Activated CD4-positive, alpha-beta T cell treated with anti-CD3 and anti-CD28 coated beads for 24 hours (primary cell): Measurements from ENCODE around the gene RCSD1.

Source experiments
- DNase-seq, 2 donors: peaks; one replicate each; pipeline ENCODE4 v3.0.0-alpha.2; 2020; ENCODE audit warnings: low read depth in 2 of 2

RCSD1 gene

DNA sequence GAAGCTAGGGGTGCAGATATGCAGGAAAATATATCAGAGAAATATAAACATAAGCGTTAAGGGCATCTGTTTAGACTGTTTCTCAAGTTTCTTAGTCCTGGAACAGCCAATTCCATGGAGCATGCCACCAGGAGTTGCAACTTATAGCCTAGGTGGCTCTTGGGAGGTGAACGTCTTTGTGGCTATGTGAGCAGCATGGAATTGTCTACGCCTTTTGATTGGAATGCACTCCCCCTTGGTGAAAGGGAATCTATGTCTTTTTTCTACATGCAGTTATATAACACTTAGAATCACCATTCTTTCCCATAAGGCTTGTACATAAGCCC is 12.4 kb downstream of the RCSD1 start:
- DNase-seq = no peak

DNA sequence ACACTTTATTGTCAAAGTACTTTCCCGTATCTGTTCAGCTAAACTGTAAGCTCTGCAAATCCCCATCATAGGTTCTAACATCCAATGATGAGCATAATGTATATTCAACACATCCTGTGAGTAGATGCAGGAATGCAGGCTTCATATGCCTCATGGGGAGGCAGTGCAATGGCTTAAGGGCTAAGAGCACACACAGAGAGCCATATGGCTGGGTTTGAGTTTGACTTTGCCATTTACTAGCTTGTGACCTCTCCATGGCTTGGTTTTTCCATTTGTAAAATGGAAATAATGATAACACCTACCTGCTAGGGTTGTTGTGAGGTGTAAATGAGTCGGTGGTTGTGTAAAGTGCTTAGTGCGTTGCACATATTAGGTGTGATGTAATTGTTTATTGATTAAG is 13.4 kb downstream of the RCSD1 start:
- no peak for DNase-seq

DNA sequence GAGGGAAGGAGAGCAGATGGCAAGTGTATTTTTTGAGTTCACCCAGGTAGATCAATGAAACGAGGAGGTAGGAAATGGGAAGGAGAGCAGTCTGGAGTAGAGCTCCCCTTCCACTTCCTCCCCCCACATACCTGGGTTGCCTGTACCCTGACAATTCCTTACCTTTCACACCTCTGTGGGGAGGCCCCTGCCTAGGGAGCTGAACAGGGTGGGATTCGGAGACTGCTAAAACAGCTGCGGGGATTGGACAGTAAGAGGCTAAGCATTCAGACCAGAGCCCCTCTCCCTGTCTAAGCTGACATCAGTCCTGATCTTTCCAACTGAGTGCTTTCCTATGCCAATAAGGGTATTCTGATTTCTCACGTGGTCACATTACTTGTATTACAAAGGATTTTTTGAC is 14.5 kb downstream of the RCSD1 start:
- DNase-seq = no peak

DNA sequence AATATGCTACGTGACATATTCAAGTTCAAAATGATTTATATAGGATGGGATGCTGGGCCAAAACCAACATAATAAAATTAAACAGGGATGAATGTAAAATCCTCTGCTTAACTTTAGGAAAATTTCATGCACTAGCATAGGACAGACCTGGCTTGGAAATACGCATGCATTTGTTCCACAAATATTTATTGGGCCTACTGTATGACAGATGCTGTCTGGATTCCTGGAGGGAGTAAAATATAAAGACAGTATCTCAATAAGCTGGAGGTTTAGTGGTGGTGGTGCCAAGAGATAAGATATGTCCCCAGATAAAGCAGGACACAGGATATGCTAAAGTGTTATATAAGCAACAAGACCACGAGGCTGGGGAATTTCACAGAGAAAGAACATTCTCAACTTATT is 15.1 kb downstream of the RCSD1 start:
- DNase-seq = no peak

DNA sequence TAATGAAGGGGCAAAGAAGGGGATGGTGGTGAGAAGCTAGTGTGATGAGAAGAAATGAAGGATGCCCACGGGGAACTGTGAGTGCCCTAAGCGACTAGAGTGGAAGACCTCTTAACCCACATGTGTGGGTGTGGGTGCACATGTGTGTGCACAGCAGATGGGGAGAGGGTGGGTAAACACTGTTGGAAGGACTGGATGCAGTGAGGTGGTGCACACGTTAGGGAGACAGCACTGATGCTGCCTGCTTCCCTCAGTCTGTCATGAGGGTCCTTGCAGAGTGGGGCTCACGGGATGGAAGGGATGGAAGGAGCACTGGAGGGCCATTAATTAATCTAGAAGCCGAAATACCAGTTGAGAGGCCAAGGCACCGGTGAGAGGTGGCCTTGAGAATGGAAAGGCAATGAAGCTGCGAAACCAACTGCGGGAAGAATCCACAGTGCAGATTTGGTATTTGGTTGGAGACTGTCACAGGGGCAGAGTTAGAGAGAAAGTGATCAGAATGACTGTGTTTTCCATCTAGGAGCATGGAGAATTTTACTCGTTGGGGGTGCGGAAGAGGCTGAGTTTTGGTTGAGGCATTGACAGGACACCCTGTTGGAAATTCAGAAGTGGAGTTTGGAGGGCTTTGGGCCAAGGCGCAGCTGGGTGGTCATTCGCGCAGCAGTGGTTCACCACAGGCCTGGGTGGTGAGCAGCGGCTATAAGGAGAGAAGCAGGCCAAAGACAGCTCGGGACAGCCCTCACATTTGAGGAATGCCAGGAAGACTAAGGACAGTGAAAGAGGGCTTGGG is 15.8 kb downstream of the RCSD1 start:
- no peak for DNase-seq

DNA sequence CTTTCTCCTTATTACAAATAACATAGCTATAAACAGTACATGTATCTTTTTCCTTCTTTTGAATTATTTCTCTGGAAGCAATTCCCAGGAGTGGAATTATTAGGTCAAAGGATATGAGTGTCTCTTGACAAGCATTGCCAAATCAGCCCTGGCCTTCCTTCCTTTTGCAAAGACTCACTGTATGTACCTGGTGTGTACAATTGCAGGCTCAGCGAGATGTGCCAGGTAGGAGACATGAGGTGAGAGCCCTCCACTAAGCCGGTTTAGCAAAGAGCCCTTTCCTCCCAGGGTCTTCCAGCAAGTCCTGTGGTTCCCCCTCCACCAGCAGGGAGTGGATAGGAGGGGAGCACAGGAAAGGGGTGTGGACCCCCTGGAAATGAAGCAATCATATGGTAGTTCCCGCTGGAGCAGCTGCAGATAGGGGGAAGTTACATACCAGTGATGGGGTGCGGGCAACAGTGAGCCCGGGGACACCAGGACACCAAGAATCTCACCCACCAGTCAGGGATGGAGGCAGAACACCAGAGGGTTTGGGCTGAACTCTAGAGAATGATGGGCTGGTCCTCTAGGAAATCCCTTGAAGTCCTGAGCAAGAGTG is 18.3 kb downstream of the RCSD1 start:
- no peak for DNase-seq

DNA sequence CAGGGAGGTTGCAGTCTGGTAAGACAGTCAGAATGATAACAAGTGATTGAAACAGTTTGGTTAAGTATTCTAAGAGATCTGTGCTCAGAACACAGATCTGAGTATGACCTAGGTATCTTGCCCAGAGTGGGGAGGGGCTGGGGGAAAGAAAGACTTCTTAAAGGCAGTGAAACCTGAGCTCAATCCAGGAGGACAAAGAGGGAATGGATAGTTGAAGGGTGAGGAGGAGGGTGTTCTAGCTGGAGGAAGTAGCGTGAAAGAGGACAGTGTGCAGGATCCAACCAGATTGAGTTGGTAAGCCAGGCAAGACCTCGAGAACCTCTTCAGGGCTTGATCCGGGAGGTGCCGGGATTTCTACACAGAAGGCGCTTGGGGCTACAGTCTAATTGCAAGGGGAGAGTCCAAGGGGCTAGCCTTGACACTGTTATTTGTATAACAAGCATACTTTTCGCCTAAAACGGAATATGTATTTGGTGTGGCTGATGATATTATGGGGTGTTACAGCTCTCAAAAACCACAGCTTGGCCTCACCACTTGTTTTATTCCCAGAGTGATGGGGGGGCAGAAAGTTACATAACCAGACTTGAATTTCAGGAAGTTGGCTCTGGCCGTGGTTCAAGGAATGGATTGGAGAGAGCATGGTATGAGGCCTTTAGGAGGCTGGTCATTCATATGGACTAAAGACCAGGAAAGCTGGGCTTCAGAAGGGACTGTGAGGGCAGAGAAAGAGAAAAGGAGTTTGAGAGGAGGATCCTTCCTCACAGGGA is 19.1 kb downstream of the RCSD1 start:
- no peak for DNase-seq

DNA sequence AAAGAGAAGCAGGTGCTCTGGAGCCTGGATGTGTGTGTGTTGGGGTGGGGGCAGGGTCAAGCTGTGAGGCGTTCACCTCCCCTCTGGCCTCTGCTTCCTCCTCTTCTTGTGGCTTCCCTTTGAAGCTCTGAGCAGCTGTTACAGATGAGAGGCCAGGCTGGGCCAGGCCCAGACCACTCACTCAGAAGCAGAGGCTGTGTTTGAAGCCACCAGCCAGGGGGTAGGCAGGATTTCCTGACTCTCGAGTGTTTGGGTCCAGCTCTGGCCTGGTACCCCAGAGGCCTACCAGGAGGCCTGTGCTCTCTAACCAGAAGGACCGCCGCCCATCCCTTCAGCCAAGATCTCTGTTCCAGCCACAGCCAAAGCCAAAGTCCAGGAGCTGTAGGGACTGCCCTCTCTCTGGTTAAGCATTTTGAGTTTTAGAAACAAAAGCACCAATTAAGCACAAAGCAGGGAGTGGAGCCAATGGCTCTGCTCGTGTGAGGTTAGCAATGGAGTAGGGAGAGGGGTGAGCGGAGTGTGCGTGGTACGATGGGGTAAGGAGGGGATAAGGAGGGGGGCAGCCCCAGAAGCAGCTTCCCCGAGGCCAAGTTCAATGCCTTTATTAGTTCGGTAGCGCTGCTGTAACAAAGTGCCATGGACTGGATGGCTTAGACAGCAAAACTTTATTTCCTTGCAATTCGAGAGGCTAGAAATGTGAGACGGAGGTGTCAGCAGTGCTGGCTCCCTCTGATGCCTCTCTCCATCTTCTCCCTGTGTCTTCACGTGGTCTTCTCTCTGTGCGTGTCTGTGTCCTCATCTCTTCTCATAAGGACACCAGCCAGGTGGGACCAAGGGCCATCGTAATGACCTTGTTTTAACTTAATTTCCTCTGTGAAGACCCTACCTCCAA is 20.5 kb downstream of the RCSD1 start:
- no peak for DNase-seq

DNA sequence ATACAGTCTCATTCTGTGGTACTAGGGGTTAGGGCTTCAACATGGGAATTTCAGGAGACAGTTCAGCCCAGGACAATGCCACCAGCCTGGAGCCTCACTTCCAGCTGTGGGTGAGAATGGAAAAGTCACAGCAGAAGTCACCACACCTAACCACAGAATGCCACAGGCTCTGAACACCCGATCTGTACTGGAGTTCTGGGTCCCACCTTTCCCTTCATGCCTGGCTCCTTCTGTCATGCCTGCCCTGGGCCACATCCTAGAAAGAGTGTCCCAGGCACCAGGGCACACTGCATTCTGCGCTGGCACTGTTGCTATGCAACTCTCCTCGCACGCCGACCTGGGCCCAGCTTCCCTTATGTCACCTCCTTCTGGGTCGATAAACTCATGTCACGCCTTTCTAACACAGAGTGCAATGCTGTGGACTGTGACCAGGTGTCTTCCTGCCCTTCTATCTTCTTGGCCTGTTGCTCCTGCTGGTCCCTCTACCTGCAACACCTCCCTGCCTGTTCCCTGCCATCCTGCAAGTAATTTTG is 21.2 kb downstream of the RCSD1 start:
- no peak for DNase-seq

DNA sequence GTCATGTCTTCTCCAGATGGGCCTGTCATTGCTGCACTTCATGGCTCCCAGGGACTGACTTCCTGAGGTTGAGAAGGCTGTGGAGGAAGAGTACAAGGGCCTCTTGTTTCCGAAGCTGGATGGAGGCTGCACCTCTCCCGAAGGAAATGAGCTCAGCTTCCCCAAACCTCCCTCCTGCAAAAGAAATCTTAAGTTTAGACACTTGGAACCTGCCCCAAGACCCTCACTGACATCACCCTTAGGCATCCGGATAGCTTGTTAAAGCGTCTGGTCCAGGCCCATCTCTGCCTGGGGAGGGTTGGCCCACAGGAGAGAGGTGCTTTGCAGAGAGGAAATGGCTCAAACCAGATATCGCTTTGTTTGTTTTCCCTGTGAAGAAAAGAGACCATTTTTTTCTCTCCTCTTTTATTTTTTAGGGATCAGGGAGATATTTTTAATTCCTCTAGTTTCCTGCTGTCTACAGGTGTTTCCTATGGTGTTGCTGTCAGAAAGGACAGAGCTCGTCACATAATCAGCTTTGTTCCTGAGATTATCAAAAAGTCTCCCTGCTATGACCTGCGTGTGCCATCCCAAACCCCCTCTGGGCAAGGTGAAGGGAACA is 25.0 kb downstream of the RCSD1 start:
- no peak for DNase-seq

DNA sequence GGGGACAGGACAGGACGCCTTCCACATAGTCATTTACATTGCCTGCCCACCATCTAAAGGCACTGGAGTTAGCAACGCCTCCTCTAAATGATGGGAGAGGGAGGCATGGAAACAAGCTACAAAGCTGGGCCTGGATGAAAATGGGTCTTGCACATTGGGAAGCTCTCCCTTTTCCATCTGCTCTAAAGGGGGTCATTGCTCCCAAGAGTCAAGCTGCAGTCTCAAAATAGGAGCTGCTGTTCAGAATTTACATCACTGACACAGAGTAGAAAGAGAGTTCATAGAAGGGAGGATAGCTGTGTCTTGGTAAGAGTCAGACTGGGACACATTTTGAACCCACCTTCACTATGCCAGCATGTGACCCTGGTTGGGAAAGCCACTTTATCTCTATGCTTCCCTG is 26.6 kb downstream of the RCSD1 start:
- DNase-seq = no peak

DNA sequence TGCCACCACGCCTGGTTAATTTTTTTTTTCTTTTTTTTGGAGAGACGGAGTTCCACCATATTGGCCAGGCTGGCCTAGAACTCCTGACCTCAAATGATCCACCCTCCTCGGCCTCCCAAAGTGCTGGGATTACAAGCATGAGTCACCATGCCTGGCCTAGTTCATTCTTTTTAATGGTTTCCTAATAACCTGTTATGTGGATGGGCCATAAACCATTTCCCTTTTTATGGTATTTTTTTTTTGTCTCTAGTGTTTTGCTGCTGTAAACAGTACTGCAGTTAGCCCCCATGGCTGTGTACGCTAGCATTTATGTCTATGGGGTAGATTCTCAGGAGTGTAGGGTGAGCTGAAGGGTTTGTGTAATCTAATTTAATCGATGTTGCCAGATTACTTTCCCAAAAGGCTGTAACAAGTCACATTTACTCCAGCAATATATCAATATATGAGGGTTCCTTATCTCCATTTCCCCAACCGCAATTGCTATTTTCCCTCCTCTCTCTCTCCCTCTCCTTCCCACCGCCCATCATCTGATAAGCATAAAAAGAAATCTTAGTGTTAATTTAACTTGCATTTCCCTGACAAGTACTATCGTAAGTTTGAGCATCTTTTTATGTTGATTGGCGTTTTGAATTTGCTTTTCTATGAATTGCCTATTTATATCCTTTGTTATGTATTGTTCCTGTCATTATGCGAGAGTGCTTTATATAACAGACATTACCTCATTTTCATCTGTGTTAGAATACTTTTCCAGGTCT is 28.7 kb downstream of the RCSD1 start:
- no peak for DNase-seq

DNA sequence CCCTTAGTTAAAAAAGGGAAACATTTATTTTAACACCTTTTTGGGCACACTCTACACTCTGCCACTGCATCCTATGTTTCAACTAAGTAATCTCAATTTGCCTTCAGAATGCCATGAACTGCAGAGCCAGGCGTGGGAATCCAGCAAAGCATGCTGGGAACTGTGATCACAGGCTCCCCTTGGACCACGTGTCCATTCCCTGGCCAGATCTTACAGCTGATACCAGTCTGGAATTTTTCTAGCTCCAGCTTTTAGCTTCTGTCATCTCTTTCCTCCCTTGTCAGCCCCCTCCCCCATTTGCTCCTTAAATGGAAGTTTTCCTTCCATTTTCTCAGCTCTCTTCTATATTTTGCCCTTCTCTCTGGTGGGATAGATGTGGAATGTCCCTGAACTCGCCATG is 29.4 kb downstream of the RCSD1 start:
- DNase-seq = no peak

DNA sequence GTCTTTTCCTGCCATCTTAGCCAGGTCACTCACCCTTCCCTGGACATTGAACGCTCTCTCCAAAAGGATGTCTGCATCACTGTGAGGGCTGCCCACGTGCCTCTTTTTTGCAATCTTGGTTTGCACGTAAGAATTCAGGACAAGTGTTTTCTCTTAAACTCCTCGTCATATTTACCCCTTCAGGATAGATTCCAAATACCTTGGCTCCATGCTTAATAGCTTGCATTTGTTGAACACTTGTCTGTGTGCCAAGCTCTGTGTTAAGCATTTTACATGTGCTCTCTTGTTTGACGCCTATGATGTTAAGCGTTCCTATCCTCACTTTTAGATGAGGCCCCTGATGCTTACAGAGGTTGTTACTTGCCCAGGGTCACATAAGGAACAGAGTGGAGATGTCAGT is 29.8 kb downstream of the RCSD1 start:
- no peak for DNase-seq

DNA sequence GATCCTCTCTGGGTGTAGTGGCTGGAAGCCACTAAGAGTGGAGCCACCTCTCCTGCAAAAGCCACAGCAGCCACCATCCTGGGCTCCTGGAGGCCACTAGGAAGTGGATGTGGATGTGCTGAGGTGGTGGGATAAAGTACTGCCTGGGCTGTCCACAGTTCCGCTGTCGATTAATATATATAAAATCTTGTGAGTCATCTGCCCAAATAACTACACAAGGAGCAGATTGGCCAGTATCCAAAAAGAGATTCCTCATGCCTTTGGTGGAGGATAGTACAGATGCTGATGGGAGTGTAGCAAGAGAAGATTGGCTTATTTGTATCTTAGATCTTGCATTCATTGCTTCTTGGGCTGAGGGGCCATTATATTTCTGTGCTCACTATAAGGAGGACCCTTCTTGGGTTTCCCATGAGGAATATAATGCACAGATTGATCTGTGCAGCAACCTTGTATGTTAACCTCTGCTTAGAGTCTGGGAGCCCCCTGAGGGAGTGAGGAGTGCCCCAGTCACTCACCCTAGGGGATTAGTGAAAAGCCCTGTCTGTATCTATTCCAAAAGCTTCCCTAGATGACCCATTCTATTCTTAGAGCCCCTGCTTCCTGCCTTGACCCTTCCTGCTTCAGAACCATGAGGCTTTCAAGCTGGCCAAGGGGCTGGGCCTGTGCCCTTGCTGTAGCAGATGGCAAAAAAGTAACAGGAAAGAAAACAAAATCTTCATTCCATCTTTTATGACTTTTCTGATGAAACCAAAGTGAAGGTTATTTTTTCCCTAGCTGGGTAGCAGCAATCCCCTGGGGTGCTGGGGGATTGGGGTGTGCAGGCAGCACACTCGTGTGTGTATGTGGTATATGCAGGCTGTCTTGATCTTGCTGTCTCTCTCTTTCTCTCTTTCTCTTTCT is 31.7 kb downstream of the RCSD1 start:
- no peak for DNase-seq

DNA sequence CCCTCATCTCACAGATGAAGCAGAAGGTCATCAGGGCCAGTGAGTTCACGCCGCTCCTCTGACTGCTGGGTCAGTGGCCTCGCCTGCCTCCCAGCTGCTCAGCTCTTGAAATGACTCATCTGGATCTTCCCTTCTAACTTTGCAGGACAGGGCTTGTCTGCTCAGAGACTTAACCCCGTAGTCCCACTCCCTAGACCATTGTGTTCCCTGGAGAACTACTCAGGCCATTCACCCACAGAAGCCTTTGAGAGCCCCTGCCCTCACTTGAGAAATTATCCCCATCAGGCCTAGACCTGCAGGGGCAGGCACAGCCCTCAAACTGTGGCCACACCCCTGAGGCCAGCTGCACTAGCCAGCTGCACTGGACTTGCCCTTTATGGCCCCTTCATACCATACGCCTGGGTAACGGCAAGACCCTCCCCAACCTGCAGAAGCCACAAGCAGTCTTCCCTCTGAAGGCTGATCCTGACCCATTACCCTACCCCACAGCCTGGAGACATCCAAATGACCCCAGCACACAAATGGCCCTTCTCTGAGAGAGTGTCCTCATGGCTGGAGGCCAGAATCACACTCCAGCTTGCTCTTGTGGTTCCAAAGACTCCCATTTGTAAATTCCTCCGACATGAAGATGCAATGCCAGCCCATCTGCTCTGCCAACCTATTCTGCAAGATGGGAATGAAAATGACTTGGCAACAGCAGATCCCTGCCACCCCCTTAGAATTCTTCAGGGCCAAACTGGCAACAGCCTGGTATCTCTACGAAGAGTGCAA is 33.2 kb downstream of the RCSD1 start:
- no peak for DNase-seq

DNA sequence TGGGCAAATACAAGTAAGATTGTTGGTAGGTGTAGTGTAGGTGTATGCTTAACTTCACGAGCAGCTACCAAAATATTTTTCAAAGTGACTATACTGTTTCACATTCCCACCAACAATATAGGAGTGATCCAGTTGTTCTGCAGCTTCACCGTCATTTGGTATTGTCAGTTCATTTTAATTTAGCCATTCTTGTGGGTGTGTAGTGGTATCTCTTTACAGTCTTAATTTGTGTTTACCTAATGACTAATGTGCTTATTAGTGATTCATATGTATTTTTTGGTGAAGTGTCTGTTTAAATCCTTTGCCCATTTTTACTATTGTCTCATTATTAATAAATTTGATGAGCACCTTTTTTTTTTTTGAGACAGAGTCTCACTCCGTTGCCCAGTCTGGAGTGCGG is 35.4 kb downstream of the RCSD1 start:
- no peak for DNase-seq

DNA sequence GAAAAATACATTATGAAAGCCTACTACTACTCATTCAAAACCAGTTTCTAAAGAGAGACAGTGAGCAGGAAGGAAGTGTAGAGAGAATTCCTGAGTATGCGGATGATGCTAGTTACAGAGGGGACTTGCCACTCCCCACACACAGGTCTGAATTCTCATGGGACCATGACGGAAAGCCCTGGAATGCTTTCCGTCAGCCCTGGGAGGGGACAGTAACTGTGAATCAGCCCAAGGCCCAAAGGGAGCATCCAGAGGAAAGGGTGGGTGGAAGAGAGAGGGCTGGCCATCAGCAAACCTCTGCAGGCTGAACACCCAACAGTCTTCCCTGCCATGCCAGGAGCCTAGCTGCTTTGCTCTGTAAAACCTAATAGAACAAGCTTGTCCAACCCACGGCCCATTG is 36.4 kb downstream of the RCSD1 start:
- no peak for DNase-seq

DNA sequence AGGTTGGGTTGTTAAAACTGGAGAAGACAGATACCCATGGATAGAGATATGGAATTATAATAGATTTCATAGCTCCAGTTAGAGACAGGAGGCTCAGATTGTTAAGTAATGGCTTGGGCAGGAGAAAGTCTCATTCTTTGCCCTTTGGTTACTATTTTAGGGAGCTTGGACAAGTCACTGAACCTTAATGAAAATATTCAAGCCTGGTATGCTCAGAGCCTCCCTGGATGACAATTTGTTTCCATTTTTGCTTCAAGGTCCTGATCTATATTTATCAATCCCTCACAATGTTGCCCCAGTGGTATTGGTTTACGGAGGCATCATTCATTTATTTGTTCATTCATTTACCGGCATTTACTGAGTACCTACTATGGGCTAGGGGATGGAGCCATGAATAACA is 37.5 kb downstream of the RCSD1 start:
- DNase-seq = no peak
